ENCODE results near the gene ERRFI1.

DNA sequence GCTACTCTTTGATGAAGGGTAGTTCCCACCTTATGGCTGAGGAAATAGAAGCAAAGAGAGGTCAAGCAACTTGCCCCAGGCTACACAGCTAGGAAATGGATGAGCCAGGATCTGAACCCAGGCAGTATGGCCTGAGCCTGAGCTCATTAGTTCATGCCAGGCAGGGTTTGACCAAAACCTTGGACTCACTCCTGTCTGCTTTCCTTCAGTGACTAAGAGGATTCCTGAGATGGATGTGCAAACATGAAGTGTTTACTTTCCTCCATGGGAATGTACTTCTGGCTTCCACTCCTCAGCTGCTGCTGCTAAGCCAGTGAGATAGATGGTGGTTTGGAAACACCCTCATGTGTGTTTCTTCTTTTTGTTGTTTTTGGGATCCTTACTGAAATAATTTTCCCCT is 35.1 kb upstream of the ERRFI1 start:
- TF ChIP-seq, protein P1, sequence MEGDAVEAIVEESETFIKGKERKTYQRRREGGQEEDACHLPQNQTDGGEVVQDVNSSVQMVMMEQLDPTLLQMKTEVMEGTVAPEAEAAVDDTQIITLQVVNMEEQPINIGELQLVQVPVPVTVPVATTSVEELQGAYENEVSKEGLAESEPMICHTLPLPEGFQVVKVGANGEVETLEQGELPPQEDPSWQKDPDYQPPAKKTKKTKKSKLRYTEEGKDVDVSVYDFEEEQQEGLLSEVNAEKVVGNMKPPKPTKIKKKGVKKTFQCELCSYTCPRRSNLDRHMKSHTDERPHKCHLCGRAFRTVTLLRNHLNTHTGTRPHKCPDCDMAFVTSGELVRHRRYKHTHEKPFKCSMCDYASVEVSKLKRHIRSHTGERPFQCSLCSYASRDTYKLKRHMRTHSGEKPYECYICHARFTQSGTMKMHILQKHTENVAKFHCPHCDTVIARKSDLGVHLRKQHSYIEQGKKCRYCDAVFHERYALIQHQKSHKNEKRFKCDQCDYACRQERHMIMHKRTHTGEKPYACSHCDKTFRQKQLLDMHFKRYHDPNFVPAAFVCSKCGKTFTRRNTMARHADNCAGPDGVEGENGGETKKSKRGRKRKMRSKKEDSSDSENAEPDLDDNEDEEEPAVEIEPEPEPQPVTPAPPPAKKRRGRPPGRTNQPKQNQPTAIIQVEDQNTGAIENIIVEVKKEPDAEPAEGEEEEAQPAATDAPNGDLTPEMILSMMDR (IDR thresholded peaks at IDR 0.05) = no peak
- TF ChIP-seq POLR2A (IDR thresholded peaks at IDR 0.05) = no peak

All from uterus (tissue), 2 donors.